Right lobe of liver (tissue), 4 donors: ENCODE measurements around the gene ZNF503.

ENCODE experiments used
- POLR2A ChIP-seq: fragments of 450-650 bp; IDR thresholded peaks from one replicate; pipeline ENCODE4 v1.6.1; 2017; ENCODE audit warnings: antibody characterized with exemption, mild to moderate bottlenecking
- TF ChIP-seq, protein P1 (sequence below), 4 donors: fragments of 200-600 bp in 3 of 4; fragments of 450-650 bp in 1 of 4; IDR thresholded peaks; one replicate each; pipeline versions ENCODE4 v1.5.1 to v1.8.0; 2016 to 2022; ENCODE audit warnings: antibody characterized with exemption in 4 of 4, mild to moderate bottlenecking in 2 of 4
- donor health status: DM: no; HTN: no; CAD: no.
- donor health status: DM: no; HTN: no; CAD: no.
- donor health status: DM: no; HTN: yes; CAD: no.

DNA sequence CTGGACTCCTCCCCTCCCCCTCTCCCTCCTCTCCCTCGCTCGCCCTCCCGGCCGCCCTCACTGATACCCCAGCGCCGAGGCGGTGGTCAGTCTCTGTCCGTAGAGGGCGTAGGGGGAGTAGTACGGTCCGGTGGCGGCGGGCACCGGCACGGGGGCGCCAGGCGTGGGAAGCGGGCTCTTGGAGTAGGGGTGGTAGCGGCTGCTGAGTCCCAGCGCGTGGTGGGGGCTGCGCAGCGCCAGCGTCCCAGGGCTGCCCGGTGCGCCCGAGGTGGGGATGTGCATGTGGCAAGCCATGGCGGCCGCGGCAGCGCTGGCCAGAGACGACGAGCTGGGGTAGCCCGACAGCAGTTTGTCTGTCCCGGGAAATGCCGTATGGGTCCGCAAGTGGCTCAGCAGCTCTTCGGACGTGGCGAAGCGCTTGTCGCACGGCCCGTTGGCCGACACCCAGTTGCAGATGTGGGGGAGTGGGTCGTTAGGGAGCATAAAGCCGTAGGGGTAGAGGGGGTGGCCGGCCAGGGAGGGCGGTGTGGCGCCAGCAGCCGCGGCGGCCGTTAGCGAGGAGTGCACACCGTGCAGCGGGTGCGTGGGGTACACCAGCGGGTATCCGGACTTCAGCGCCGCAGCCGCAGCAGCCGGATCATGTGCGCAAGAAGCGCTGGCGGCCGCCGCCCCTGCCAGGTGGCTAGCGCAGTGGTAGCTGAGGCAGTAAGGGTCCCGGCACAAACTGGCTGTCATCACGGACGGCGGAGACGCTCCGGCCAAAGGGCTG, 2.7 kb downstream of the ZNF503 start:
- TF ChIP-seq, protein P1, sequence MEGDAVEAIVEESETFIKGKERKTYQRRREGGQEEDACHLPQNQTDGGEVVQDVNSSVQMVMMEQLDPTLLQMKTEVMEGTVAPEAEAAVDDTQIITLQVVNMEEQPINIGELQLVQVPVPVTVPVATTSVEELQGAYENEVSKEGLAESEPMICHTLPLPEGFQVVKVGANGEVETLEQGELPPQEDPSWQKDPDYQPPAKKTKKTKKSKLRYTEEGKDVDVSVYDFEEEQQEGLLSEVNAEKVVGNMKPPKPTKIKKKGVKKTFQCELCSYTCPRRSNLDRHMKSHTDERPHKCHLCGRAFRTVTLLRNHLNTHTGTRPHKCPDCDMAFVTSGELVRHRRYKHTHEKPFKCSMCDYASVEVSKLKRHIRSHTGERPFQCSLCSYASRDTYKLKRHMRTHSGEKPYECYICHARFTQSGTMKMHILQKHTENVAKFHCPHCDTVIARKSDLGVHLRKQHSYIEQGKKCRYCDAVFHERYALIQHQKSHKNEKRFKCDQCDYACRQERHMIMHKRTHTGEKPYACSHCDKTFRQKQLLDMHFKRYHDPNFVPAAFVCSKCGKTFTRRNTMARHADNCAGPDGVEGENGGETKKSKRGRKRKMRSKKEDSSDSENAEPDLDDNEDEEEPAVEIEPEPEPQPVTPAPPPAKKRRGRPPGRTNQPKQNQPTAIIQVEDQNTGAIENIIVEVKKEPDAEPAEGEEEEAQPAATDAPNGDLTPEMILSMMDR (IDR thresholded peaks at IDR 0.05): no peak
- TF ChIP-seq POLR2A: no peak
